Measurements from ENCODE around the gene TMOD4. TPM values are rescaled to one million over a fixed set of nuclear protein-coding genes. Genes with fewer than 3 reads are reported as not detected.
A peak's percentile ranks its signal among the peaks of the same experiment; 100 is the strongest.

TMOD4 gene
- total and polyA plus RNA-seq, 3 experiments from 2014 or later = 1.0 to 3.7 (median 2.4) TPM

- DNase-seq = no peak
- no peaks in the 10 kb centered on the region for H3K36me3 ChIP-seq (ENCODE audit: insufficient read depth, low read length)
- H3K4me1 ChIP-seq (ENCODE audit: insufficient read depth, low read length) = peaks cover 11% of the 10 kb centered on the region
- Mint-ChIP-seq H3K27ac (peak overlapping the region in 1 of 8 donors; percentile 42), H3K36me3 (peaks cover 0 to 5% (median 2%) of the 10 kb centered on the region in 3 donors), H3K4me3 (peak overlapping the region; percentile 27 to 82 (median 67)), H3K4me1 (peaks cover 9 to 12% (median 11%) of the 10 kb centered on the region in 3 donors), H3K9me3 (no peaks in the 10 kb centered on the region), H3K27me3 (peaks cover 8 to 13% of the 10 kb centered on the region in 2 donors)
- no peaks in the 10 kb centered on the region for H3K27me3 ChIP-seq (ENCODE audit: insufficient read depth, low read length, poor library complexity, severe bottlenecking)
- no peaks in the 10 kb centered on the region for H3K9me3 ChIP-seq (ENCODE audit: low read length)
- H3K4me3 ChIP-seq (ENCODE audit: low read length) = peak overlapping the region; percentile 55
- POLR2A ChIA-PET = interaction anchor here (0.9 to 1.2 kb wide), 3 partner anchors 25 to 72 kb away, joined by 3 to 7 read pairs (median 3); partner anchors contain the start of genes CDC42SE1, GABPB2, MLLT11 and TNFAIP8L2
- no peak overlapping the region for H3K27ac ChIP-seq (ENCODE audit: low read depth, low read length)
- CTCF ChIA-PET = interaction anchor here (1.0 to 1.5 kb wide), 4 partner anchors 9 to 107 kb away, joined by 3 to 8 read pairs (median 4); partner anchors contain the start of gene TNFAIP8L2
Observed at GRCh38 chr1:151131701-151132334, 44.0 kb downstream of the TMOD4 start.

GRCh38 chr1:151130987-151131586, 44.7 kb downstream of the TMOD4 start:
- Histone ChIP-seq H3K36me3 (ENCODE audit: insufficient read depth, low read length) (no peaks in the 10 kb centered on the region), H3K27ac (ENCODE audit: low read depth, low read length) (no peak overlapping the region), H3K9me3 (ENCODE audit: low read length) (no peaks in the 10 kb centered on the region), H3K4me3 (ENCODE audit: low read length) (peak overlapping the region; percentile 55), H3K27me3 (ENCODE audit: insufficient read depth, low read length, poor library complexity, severe bottlenecking) (no peaks in the 10 kb centered on the region), H3K4me1 (ENCODE audit: insufficient read depth, low read length) (peaks cover 11% of the 10 kb centered on the region)
- H3K4me3 Mint-ChIP-seq = peak overlapping the region; percentile 18 to 82 (median 67)
- ChIA-PET POLR2A (interaction anchor here (0.9 to 1.2 kb wide), 3 partner anchors 26 to 71 kb away, joined by 3 to 7 read pairs (median 3); partner anchors contain the start of genes CDC42SE1, GABPB2, MLLT11 and TNFAIP8L2), CTCF (interaction anchor here (1.2 to 1.5 kb wide), 3 partner anchors 10 to 32 kb away, joined by 3 to 8 read pairs (median 5); partner anchors contain the start of gene TNFAIP8L2)
- peak; percentile 33 to 89 (median 61) for DNase-seq
- peaks cover 0 to 2% (median 2%) of the 10 kb centered on the region in 3 donors for H3K36me3 Mint-ChIP-seq
- H3K9me3 Mint-ChIP-seq = no peaks in the 10 kb centered on the region
- peaks cover 9 to 12% (median 11%) of the 10 kb centered on the region in 3 donors for H3K4me1 Mint-ChIP-seq
- H3K27me3 Mint-ChIP-seq = peaks cover 8 to 13% of the 10 kb centered on the region in 2 donors
- H3K27ac Mint-ChIP-seq = peak overlapping the region in 2 of 8 donors; percentile 42 to 46

- H3K9me3 ChIP-seq (ENCODE audit: low read length) = no peaks in the 10 kb centered on the region
- H3K4me3 Mint-ChIP-seq = no peak overlapping the region
- no peaks in the 10 kb centered on the region for H3K9me3 Mint-ChIP-seq
- H3K4me1 Mint-ChIP-seq = peaks cover 11 to 21% (median 18%) of the 10 kb centered on the region in 3 donors
- no peak for DNase-seq
- no peaks in the 10 kb centered on the region for H3K36me3 ChIP-seq (ENCODE audit: insufficient read depth, low read length)
- no peak overlapping the region for H3K4me3 ChIP-seq (ENCODE audit: low read length)
- H3K4me1 ChIP-seq (ENCODE audit: insufficient read depth, low read length) = peaks cover 11% of the 10 kb centered on the region
- no peak overlapping the region for H3K27ac Mint-ChIP-seq
- CTCF ChIA-PET = interaction anchor here (1.2 kb wide), 1 partner anchor 29 kb away, joined by 5 read pairs; no protein-coding TSS in a partner anchor
- peaks cover 0 to 12% (median 2%) of the 10 kb centered on the region in 3 donors for H3K36me3 Mint-ChIP-seq
- H3K27me3 ChIP-seq (ENCODE audit: insufficient read depth, low read length, poor library complexity, severe bottlenecking) = no peaks in the 10 kb centered on the region
- peaks cover 6 to 13% of the 10 kb centered on the region in 2 donors for H3K27me3 Mint-ChIP-seq
- H3K27ac ChIP-seq (ENCODE audit: low read depth, low read length) = no peak overlapping the region
- POLR2A ChIA-PET = interaction anchor here (0.6 kb wide), 1 partner anchor 13 kb away, joined by 3 read pairs; no protein-coding TSS in a partner anchor
Observed at GRCh38 chr1:151128800-151129199, 47.0 kb downstream of the TMOD4 start.

GRCh38 chr1:151124763-151125403, 50.9 kb downstream of the TMOD4 start:
- Histone ChIP-seq H3K4me3 (ENCODE audit: low read length) (no peak overlapping the region), H3K4me1 (ENCODE audit: insufficient read depth, low read length) (no peaks in the 10 kb centered on the region), H3K36me3 (ENCODE audit: insufficient read depth, low read length) (no peaks in the 10 kb centered on the region), H3K9me3 (ENCODE audit: low read length) (no peaks in the 10 kb centered on the region), H3K27me3 (ENCODE audit: insufficient read depth, low read length, poor library complexity, severe bottlenecking) (no peaks in the 10 kb centered on the region), H3K27ac (ENCODE audit: low read depth, low read length) (no peak overlapping the region)
- Mint-ChIP-seq H3K4me3 (peak overlapping the region in 4 of 7 donors; percentile 26 to 42 (median 35)), H3K27me3 (no peaks in the 10 kb centered on the region), H3K9me3 (no peaks in the 10 kb centered on the region), H3K27ac (peak overlapping the region in 6 of 8 donors; percentile 55 to 91 (median 82)), H3K4me1 (peaks cover 0 to 9% (median 8%) of the 10 kb centered on the region in 3 donors), H3K36me3 (peaks cover 7 to 39% (median 9%) of the 10 kb centered on the region in 3 donors)
- ChIA-PET CTCF (interaction anchor here (1.1 kb wide), 1 partner anchor 30 kb away, joined by 3 read pairs; no protein-coding TSS in a partner anchor), POLR2A (interaction anchor here (0.6 kb wide), 1 partner anchor 369 kb away, joined by 3 read pairs; no protein-coding TSS in a partner anchor)
- no peak for DNase-seq

Other genes starting within 250 kb of the TMOD4 start
- 10 to 100 TPM; 45.4 to 47.5 TPM for gene SETDB1, start 249.6 kb downstream of the TMOD4 start, total RNA-seq
- gene SETDB1, start 249.6 kb downstream of the TMOD4 start, polyA plus RNA-seq = 15.5 TPM
- gene CERS2, start 201.1 kb downstream of the TMOD4 start, total RNA-seq = 100 to 1,000 TPM; 224 to 232 TPM
- gene CERS2, start 201.1 kb downstream of the TMOD4 start, polyA plus RNA-seq = 167 TPM
- gene ANXA9, start 193.7 kb downstream of the TMOD4 start, total RNA-seq = not detected
- not detected for gene ANXA9, start 193.7 kb downstream of the TMOD4 start, polyA plus RNA-seq
- 1 to 10 TPM; 5.7 to 6.3 TPM for gene MINDY1, start 169.1 kb downstream of the TMOD4 start, total RNA-seq
- gene MINDY1, start 169.1 kb downstream of the TMOD4 start, polyA plus RNA-seq = 1.8 TPM
- gene PRUNE1, start 167.5 kb downstream of the TMOD4 start, total RNA-seq = 10 to 100 TPM; 14.6 to 16.8 TPM
- 49.4 TPM for gene PRUNE1, start 167.5 kb downstream of the TMOD4 start, polyA plus RNA-seq
- gene BNIPL, start 139.4 kb downstream of the TMOD4 start, total RNA-seq = 1 to 10 TPM in 1 of 2 experiments, under 1 TPM in 1; 0.75 to 1.3 TPM
- 0.08 TPM for gene BNIPL, start 139.4 kb downstream of the TMOD4 start, polyA plus RNA-seq
- 1 to 10 TPM; 1.6 to 2.3 TPM for gene C1orf56, start 128.2 kb downstream of the TMOD4 start, total RNA-seq
- 2.7 TPM for gene C1orf56, start 128.2 kb downstream of the TMOD4 start, polyA plus RNA-seq
- 100 to 1,000 TPM; 201 to 213 TPM for gene CDC42SE1, start 116.4 kb downstream of the TMOD4 start, total RNA-seq
- gene CDC42SE1, start 116.4 kb downstream of the TMOD4 start, polyA plus RNA-seq = 104 TPM
- gene MLLT11, start 115.6 kb downstream of the TMOD4 start, total RNA-seq = 1 to 10 TPM; 3.3 to 3.9 TPM
- 4.7 TPM for gene MLLT11, start 115.6 kb downstream of the TMOD4 start, polyA plus RNA-seq
- 10 to 100 TPM; 19.2 to 19.4 TPM for gene GABPB2, start 105.2 kb downstream of the TMOD4 start, total RNA-seq
- gene GABPB2, start 105.2 kb downstream of the TMOD4 start, polyA plus RNA-seq = 16.0 TPM
- 1 to 10 TPM; 2.9 to 3.1 TPM for gene SEMA6C, start 29.4 kb downstream of the TMOD4 start, total RNA-seq
- 1.5 TPM for gene SEMA6C, start 29.4 kb downstream of the TMOD4 start, polyA plus RNA-seq
- 10 to 100 TPM; 24.6 to 25.5 TPM for gene TNFAIP8L2, start 19.3 kb downstream of the TMOD4 start, total RNA-seq
- gene TNFAIP8L2, start 19.3 kb downstream of the TMOD4 start, polyA plus RNA-seq = 22.6 TPM
- 1 to 10 TPM; 4.6 to 5.5 TPM for gene LYSMD1, start 10.1 kb downstream of the TMOD4 start, total RNA-seq
- 0.54 TPM for gene LYSMD1, start 10.1 kb downstream of the TMOD4 start, polyA plus RNA-seq
- gene SCNM1, start 9.8 kb downstream of the TMOD4 start, total RNA-seq = 10 to 100 TPM; 86.3 to 90.9 TPM
- 58.4 TPM for gene SCNM1, start 9.8 kb downstream of the TMOD4 start, polyA plus RNA-seq
- gene VPS72, start 14.2 kb upstream of the TMOD4 start, total RNA-seq = 10 to 100 TPM; 84.4 to 85.4 TPM
- gene VPS72, start 14.2 kb upstream of the TMOD4 start, polyA plus RNA-seq = 68.3 TPM
- 10 to 100 TPM; 76.7 to 77.0 TPM for gene PIP5K1A, start 22.6 kb upstream of the TMOD4 start, total RNA-seq
- 13.0 TPM for gene PIP5K1A, start 22.6 kb upstream of the TMOD4 start, polyA plus RNA-seq
- gene PSMD4, start 78.8 kb upstream of the TMOD4 start, total RNA-seq = 100 to 1,000 TPM; 250 to 256 TPM
- 239 TPM for gene PSMD4, start 78.8 kb upstream of the TMOD4 start, polyA plus RNA-seq
- gene ZNF687, start 106.3 kb upstream of the TMOD4 start, total RNA-seq = 10 to 100 TPM; 23.8 to 26.5 TPM
- 1.6 TPM for gene ZNF687, start 106.3 kb upstream of the TMOD4 start, polyA plus RNA-seq
- 10 to 100 TPM; 59.9 to 65.5 TPM for gene PI4KB, start 151.4 kb upstream of the TMOD4 start, total RNA-seq
- gene PI4KB, start 151.4 kb upstream of the TMOD4 start, polyA plus RNA-seq = 67.5 TPM
- gene RFX5, start 171.3 kb upstream of the TMOD4 start, total RNA-seq = 10 to 100 TPM; 77.2 to 77.4 TPM
- gene RFX5, start 171.3 kb upstream of the TMOD4 start, polyA plus RNA-seq = 38.0 TPM
- not detected for gene SELENBP1, start 196.7 kb upstream of the TMOD4 start, total RNA-seq
- gene SELENBP1, start 196.7 kb upstream of the TMOD4 start, polyA plus RNA-seq = not detected
- 100 to 1,000 TPM; 479 to 492 TPM for gene PSMB4, start 223.6 kb upstream of the TMOD4 start, total RNA-seq
- gene PSMB4, start 223.6 kb upstream of the TMOD4 start, polyA plus RNA-seq = 60.1 TPM